Middle frontal gyrus (tissue), 1 donor: ENCODE measurements around the gene KRTAP10-1.
"Not testable (repeated sequence)": the region's sequence is repeated elsewhere in the genome, so short reads cannot be mapped to it uniquely, and the experiment has no call there.

Source experiments
- DNase-seq: peaks from one replicate; pipeline ENCODE4 v3.0.0-alpha.2; 2015; ENCODE audit warnings: low spot score; ENCODE audit errors: extremely low spot score

KRTAP10-1 gene

GRCh38 chr21:44503006-44503889 is 36.7 kb downstream of the KRTAP10-1 start:
- not testable (repeated sequence) for DNase-seq

GRCh38 chr21:44502171-44502958 is 37.6 kb downstream of the KRTAP10-1 start:
- DNase-seq, result no peak

GRCh38 chr21:44500111-44500510 is 39.9 kb downstream of the KRTAP10-1 start:
- no peak for DNase-seq

- DNase-seq, result no peak
Measured at GRCh38 chr21:44499631-44500030, 40.4 kb downstream of the KRTAP10-1 start.

GRCh38 chr21:44499211-44499560 is 40.8 kb downstream of the KRTAP10-1 start:
- no peak for DNase-seq

- DNase-seq, result no peak
Measured at GRCh38 chr21:44498280-44499210, 41.5 kb downstream of the KRTAP10-1 start.

- DNase-seq, result no peak
Measured at GRCh38 chr21:44497703-44498126, 42.3 kb downstream of the KRTAP10-1 start.

GRCh38 chr21:44496564-44497550 is 43.1 kb downstream of the KRTAP10-1 start:
- no peak for DNase-seq

GRCh38 chr21:44495611-44496563 is 44.1 kb downstream of the KRTAP10-1 start:
- no peak for DNase-seq

- no peak for DNase-seq
Measured at GRCh38 chr21:44494956-44495355, 45.0 kb downstream of the KRTAP10-1 start.

GRCh38 chr21:44494418-44494817 is 45.6 kb downstream of the KRTAP10-1 start:
- no peak for DNase-seq

GRCh38 chr21:44492567-44493385 is 47.2 kb downstream of the KRTAP10-1 start:
- DNase-seq, result no peak

- DNase-seq, result no peak
Measured at GRCh38 chr21:44490816-44491215, 49.2 kb downstream of the KRTAP10-1 start.

GRCh38 chr21:44490405-44490804 is 49.6 kb downstream of the KRTAP10-1 start:
- DNase-seq, result no peak

GRCh38 chr21:44489962-44490361 is 50.0 kb downstream of the KRTAP10-1 start:
- no peak for DNase-seq
